ENCODE data around the gene KNDC1.
"Not testable (repeated sequence)": the region's sequence is repeated elsewhere in the genome, so short reads cannot be mapped to it uniquely, and the experiment has no call there.

KNDC1 gene

DNA sequence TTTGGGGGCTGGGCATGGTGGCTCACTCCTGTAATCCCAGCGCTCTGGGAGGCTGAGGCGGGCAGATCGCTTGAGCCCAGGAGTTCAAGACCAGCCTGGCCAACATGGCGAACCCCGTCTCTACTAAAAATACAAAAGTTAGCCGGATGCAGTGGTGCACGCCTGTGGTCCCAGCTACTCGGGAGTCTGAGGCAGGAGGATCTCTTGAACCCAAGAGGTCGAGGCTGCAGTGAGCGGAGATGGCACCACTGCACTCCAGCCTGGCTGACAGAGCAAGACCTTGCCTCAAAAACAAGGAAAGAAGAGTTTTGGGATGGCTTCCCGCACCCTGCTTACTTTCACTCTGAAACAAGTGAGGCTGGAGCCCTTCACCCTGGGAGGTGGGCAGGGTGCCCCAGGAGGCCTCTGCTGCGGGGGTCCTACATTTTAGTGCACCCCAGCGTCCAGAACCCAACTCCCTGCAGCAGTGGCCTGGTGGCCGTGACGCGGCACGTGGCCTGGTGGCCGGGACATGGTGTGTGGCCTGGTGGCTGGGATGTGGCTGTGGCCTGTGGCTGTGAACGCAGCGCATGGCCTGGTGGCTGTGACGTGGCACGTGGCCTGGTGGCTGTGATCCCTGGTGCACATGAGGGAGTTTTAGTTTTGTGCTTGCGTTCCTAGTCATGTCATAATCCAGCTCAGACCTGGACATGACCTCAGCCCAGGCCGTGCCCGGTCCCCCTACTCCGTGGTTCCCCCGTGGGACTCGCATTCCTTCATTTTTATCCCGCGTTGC is 9.3 kb downstream of the KNDC1 start:
- Mint-ChIP-seq H3K4me3 (no peak overlapping the region), H3K4me1 (ENCODE audit: low read depth) (no peaks in the 10 kb centered on the region), H3K27me3 (peaks cover 10% of the 10 kb centered on the region), H3K9me3 (no peaks in the 10 kb centered on the region), H3K36me3 (ENCODE audit: low read depth) (no peaks in the 10 kb centered on the region), H3K27ac (no peak overlapping the region)
- peak; percentile 20 for DNase-seq

DNA sequence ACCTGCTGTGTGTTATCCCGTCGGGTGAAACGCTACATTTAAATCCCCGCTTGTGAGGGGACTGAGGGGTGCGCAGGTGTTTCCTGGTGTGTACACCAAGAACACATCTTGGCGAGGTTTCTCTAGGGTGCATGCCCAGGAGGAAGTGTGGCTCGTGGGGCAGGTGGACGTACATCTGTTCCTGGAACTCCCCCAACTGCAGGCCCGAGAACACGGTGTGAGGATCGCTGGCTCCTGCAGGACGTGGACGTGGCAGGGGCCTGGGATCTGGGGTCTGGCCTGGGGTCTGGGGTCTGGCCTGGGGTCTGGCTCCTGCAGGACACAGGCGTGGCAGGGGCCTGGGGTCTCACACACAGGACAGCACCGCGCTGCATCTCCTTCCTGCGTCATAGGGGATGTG is 10.1 kb downstream of the KNDC1 start:
- no peaks in the 10 kb centered on the region for H3K9me3 Mint-ChIP-seq
- no peak overlapping the region for H3K27ac Mint-ChIP-seq
- no peak overlapping the region for H3K4me3 Mint-ChIP-seq
- no peaks in the 10 kb centered on the region for H3K36me3 Mint-ChIP-seq (ENCODE audit: low read depth)
- no peaks in the 10 kb centered on the region for H3K4me1 Mint-ChIP-seq (ENCODE audit: low read depth)
- H3K27me3 Mint-ChIP-seq: peaks cover 10% of the 10 kb centered on the region
- DNase-seq: no peak

GRCh38 chr10:133173860-133174640 is 14.0 kb downstream of the KNDC1 start:
- H3K36me3 Mint-ChIP-seq (ENCODE audit: low read depth): no peaks in the 10 kb centered on the region
- H3K4me1 Mint-ChIP-seq (ENCODE audit: low read depth): no peaks in the 10 kb centered on the region
- no peak for DNase-seq
- H3K27me3 Mint-ChIP-seq: peaks cover 7% of the 10 kb centered on the region
- no peak overlapping the region for H3K4me3 Mint-ChIP-seq
- no peak overlapping the region for H3K27ac Mint-ChIP-seq
- peaks cover 12% of the 10 kb centered on the region for H3K9me3 Mint-ChIP-seq

DNA sequence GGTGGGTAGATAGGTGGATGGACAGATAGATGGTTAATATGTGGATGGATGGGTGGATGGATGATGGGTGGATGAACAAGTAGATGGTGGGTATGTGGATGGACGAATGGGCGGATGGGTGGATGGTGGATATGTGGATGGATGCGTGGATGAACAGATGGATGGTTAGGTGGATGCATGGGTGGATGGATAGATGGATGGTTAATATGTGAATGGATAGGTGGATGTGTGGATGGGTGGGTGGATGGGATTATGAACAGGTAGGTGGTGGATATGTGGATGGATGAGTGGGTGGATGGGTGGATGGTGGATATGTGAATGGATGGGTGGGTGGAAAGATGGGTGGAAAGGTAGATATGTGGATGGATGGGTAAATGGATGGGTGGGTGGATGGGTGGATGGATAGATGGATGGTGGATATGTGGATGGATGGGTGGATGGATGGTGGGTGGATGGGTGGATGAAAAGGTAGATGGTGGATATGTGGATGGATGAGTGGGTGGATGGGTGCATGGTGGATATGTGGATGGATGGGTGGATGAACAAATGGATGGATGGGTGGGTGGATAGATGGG is 14.8 kb downstream of the KNDC1 start:
- Mint-ChIP-seq H3K36me3 (ENCODE audit: low read depth) (no peaks in the 10 kb centered on the region), H3K27me3 (peaks cover 7% of the 10 kb centered on the region), H3K27ac (no peak overlapping the region), H3K4me1 (ENCODE audit: low read depth) (no peaks in the 10 kb centered on the region), H3K9me3 (peaks cover 12% of the 10 kb centered on the region), H3K4me3 (no peak overlapping the region)
- DNase-seq: no peak

DNA sequence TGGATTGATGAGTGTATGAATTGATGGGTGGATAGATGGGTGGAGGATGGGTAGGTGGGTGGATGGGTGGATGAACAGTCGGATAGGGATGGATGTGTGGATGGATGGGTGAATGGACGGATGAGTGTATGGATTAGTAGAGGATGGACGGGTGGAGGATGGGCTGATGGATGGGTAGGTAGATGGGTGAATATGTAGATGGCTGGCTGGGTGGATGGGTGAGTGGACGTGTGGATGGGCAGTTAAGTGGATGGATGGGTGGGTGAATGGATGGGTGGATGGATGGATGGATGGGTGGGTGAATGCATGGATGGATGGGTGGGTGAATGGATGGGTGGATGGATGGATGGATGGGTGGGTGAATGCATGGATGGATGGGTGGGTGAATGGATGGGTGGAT is 15.6 kb downstream of the KNDC1 start:
- H3K4me1 Mint-ChIP-seq (ENCODE audit: low read depth); H3K36me3 Mint-ChIP-seq (ENCODE audit: low read depth); H3K4me3 Mint-ChIP-seq; H3K27ac Mint-ChIP-seq; H3K27me3 Mint-ChIP-seq; DNase-seq: not testable (repeated sequence)
- peaks cover 12% of the 10 kb centered on the region for H3K9me3 Mint-ChIP-seq

DNA sequence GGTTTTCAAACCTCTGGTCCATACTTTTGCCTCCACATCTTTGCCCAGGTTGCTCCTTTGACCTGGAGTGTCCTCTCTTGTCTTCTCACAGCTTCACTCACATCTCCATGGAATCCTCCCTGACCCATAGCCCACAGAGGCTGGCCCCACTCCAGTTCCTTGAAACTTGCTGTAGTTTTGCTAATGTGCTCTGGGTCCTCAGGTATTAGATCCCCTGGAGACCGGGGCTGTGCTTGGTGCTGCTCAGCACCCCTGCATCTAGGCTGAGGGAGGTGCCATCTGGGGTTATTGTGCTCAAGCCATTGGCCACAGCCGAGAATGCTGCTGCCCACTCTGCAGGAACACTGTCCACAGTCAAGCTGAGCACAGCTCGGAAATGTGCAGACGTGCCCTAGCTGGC is 16.5 kb downstream of the KNDC1 start:
- Mint-ChIP-seq H3K4me3 (no peak overlapping the region), H3K27me3 (peaks cover 7% of the 10 kb centered on the region), H3K36me3 (ENCODE audit: low read depth) (no peaks in the 10 kb centered on the region), H3K4me1 (ENCODE audit: low read depth) (no peaks in the 10 kb centered on the region), H3K9me3 (peaks cover 12% of the 10 kb centered on the region), H3K27ac (no peak overlapping the region)
- no peak for DNase-seq

DNA sequence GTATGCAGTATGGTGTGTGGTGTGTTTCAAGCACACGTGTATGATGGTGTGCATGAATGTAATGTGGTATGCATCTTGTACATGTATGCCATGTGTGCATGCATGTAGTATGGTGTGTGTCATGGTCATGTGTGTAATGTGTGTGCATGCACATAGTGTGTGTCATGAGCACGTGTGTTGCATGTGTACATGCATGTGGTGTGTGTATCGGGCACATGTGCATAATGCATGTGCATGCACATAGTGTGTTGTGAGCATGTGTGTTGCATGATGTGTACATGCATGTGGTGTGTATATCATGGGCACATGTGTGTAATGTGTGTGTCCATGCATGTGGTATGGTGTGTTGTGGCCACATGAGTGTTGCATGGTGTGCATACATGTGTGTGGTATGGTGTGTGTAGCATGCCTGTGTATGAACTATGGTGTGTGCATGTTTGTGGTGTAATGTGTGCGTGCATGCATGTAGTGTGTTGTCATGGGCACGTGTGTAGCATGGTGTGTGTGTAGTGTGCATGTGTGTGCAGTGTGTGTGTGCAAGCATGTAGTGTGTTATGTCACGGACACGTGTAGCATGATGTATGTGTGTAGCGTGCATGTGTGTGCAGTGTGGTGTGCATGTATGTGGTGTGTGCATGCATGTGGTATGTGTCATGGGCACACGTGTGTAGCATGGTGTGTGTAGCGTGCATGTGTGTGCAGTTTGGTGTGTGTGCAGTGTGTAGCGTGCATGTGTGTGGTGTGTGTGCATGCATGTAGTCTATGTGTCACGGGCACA is 17.6 kb downstream of the KNDC1 start:
- Mint-ChIP-seq H3K36me3 (ENCODE audit: low read depth) (no peaks in the 10 kb centered on the region), H3K27ac (no peak overlapping the region), H3K9me3 (peaks cover 12% of the 10 kb centered on the region), H3K27me3 (peaks cover under 1% of the 10 kb centered on the region), H3K4me1 (ENCODE audit: low read depth) (no peaks in the 10 kb centered on the region), H3K4me3 (no peak overlapping the region)
- no peak for DNase-seq

GRCh38 chr10:133178357-133179127 is 18.5 kb downstream of the KNDC1 start:
- Mint-ChIP-seq H3K27ac (no peak overlapping the region), H3K4me1 (ENCODE audit: low read depth) (no peaks in the 10 kb centered on the region), H3K9me3 (peaks cover 12% of the 10 kb centered on the region), H3K36me3 (ENCODE audit: low read depth) (no peaks in the 10 kb centered on the region), H3K4me3 (no peak overlapping the region), H3K27me3 (no peaks in the 10 kb centered on the region)
- DNase-seq: no peak

DNA sequence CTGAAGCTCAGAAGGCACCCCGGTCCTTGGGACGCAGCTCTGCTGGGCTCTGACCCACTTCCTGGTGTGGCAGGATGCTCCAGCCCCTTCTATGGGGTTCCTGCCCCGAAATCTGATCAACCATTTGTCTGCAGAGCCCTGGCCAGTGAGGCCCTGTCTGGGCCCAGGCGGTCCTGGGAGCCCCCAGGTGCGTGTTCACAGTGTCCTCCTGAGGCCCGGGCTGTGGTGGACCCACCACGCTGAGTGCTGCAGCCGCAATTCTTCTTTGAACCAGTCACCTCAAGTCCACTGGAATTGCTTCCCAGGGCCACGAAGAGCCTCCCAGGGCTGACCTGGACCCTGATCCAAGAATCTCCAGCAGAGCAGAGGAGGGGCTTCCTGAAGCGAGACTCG is 19.1 kb downstream of the KNDC1 start:
- Mint-ChIP-seq H3K4me1 (ENCODE audit: low read depth) (no peaks in the 10 kb centered on the region), H3K4me3 (no peak overlapping the region), H3K36me3 (ENCODE audit: low read depth) (no peaks in the 10 kb centered on the region), H3K27ac (no peak overlapping the region), H3K27me3 (no peaks in the 10 kb centered on the region), H3K9me3 (peaks cover 12% of the 10 kb centered on the region)
- DNase-seq: no peak

DNA sequence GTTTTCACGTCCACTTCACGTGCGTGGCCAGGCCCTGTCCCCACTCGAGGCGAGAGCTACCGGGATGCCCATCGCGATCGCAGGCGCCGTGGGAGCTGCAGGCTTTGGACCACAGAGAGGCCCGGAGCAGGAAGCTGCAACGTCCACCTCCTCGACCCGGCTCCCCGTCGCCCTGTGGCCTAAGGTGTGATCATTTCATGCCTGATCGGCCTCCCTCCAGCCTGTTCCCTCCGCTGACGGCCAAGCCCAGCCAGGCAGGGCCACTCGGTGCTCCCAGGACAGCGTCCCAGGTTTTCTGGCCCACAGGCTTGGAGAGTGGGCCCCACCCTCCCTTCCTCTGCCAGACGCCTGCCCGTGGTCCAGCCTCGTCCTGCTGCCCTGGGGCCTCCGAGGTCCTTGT is 19.6 kb downstream of the KNDC1 start:
- H3K4me1 Mint-ChIP-seq (ENCODE audit: low read depth): no peaks in the 10 kb centered on the region
- no peaks in the 10 kb centered on the region for H3K27me3 Mint-ChIP-seq
- DNase-seq: no peak
- no peak overlapping the region for H3K4me3 Mint-ChIP-seq
- peaks cover 12% of the 10 kb centered on the region for H3K9me3 Mint-ChIP-seq
- H3K36me3 Mint-ChIP-seq (ENCODE audit: low read depth): no peaks in the 10 kb centered on the region
- no peak overlapping the region for H3K27ac Mint-ChIP-seq

DNA sequence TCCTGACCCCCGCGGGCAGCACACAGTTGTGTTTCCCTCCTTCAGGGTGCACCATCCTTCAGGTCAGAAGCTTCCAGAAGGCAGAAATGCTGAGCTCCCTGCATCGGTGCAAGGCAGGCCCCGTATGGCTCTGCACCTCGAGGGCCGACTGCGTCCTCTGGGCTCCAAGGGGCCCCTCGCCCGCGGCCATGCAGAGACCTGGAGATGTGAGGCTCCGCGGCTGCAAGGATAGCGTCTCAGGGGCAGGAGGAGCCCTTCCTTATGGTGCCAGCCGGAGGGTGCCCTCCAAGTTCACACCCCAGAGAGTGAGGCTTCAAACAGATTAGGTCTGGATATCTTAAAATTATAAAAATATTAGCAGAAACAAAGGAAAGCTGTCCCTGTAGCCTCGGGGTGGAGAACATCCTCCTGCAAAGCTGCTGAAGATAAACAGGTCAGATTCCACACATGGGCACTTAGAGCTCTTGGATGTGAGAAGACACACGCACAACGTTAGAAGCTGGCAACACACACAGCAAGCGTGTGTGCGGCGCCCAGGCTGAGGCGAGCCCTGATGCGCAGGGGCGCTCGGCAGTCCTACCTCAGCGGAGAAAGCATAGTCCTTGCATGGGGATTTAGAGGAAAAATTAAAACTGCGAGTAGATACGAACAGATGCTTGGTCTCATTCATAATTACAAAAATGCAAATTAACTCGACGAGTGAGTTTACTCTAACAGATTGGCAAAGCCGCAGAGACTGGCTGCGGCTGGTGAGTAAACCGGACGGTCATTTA is 20.4 kb downstream of the KNDC1 start:
- no peak overlapping the region for H3K27ac Mint-ChIP-seq

DNA sequence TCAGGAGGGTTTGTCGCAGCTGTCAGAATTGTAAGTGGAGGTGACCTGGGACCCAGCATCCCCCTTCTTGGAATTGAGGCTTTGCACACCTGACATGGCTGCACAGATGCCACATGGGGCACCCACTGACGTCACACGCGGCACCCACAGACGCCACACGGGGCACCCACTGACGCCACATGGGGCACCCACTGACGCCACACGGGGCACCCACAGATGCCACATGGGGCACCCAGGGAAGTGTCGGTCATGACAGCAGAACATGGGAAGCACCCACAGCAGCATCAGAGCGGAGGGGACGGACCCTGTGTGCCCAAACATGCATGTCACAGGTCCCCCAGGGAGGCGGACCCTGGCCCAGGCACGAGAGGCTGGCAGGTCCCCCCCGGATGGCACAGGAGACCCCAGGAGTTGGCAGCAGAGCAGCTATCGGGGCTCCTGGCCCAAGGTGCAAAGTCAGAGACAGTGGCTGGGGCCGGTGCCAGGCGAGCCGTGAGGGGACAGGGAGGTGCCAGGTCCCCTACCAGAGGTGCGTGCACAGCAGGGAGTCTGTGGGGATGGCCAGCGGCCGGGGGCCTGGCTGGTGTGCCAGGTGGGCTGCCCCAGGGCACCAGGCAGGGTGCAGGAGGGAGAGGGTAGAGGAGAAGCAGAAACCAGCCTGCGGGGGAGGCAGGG is 21.1 kb downstream of the KNDC1 start:
- Mint-ChIP-seq H3K9me3 (peaks cover 12% of the 10 kb centered on the region), H3K4me1 (ENCODE audit: low read depth) (no peaks in the 10 kb centered on the region), H3K36me3 (ENCODE audit: low read depth) (no peaks in the 10 kb centered on the region), H3K27ac (no peak overlapping the region), H3K4me3 (no peak overlapping the region), H3K27me3 (no peaks in the 10 kb centered on the region)
- no peak for DNase-seq

More for the DNA sequence above, 20.4 kb downstream of the KNDC1 start:
- Mint-ChIP-seq H3K4me3 (no peak overlapping the region), H3K27me3 (no peaks in the 10 kb centered on the region), H3K9me3 (peaks cover 12% of the 10 kb centered on the region), H3K36me3 (ENCODE audit: low read depth) (no peaks in the 10 kb centered on the region), H3K4me1 (ENCODE audit: low read depth) (no peaks in the 10 kb centered on the region)
- no peak for DNase-seq

GRCh38 chr10:133182190-133182589 is 22.2 kb downstream of the KNDC1 start:
- Mint-ChIP-seq H3K9me3 (peaks cover 9% of the 10 kb centered on the region), H3K36me3 (ENCODE audit: low read depth) (no peaks in the 10 kb centered on the region), H3K27me3 (no peaks in the 10 kb centered on the region), H3K4me1 (ENCODE audit: low read depth) (no peaks in the 10 kb centered on the region), H3K4me3 (no peak overlapping the region), H3K27ac (no peak overlapping the region)
- no peak for DNase-seq
